ENCODE measurements around the gene CCN6. TPM values are rescaled to one million over a fixed set of nuclear protein-coding genes. Genes with fewer than 3 reads are reported as not detected.

Gene CCN6
- total and polyA plus RNA-seq, 11 donors = not detected

DNA sequence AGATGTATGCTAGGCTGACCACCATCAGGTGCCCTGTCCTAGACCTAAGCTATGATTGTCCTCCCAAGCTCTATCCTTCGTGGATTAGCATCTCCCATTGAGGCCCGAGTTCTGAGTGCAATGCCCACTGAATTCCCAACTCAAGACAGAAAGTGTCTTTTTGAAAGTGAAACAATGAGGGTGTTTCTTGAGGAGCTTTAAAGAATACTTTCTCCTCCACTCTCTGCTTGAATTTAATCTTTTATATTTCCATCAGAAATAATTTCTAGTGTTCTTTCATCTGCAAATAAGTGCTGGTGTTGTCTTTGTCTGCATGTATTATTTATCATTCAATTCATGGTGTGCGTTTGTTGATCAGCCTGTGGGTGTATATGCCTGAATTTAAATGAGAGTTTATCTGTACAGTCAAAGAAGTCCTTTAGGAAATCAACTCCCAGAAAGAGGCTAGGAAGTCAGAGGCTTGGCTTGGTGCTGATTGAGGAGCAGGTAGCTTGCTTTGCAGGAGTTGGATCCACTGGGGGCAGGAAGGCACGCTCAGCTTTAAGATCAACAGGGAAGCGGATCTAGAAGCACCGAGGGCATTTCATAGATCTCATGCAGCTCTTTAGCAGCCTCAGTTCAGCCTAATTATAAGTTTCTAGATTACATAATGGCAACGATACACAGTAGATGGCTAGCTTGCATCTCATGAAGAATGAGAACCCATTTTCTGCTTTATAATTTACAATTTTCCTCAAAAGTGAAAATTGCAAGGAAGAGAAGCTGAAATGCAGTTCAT, 36.0 kb upstream of the CCN6 start:
- Histone ChIP-seq H3K9me3 (no peaks in the 10 kb centered on the region), H3K4me1 (peaks cover 0 to 66% (median 35%) of the 10 kb centered on the region in 12 donors), H3K4me3 (no peak overlapping the region), H3K27me3 (no peaks in the 10 kb centered on the region), H3K36me3 (no peaks in the 10 kb centered on the region), H3K27ac (peak overlapping the region in 4 of 12 donors; percentile 1 to 58 (median 38))
- TF ChIP-seq CTCF (IDR thresholded peaks at IDR 0.05) (no peak), POLR2A (IDR thresholded peaks at IDR 0.05) (no peak)
- no peak for DNase-seq
- intact Hi-C loops (cut with DNase I) = no loop called here
- WGBS, 4 donors = 64 to 76% (median 73%) methylated on average over 7 of the region's 7 CpGs
- ATAC-seq = no peak

- Histone ChIP-seq H3K27me3 (no peaks in the 10 kb centered on the region), H3K4me1 (peaks cover 0 to 63% (median 34%) of the 10 kb centered on the region in 12 donors), H3K9me3 (peaks cover 0 to 4% (median under 1%) of the 10 kb centered on the region in 12 donors), H3K27ac (peak overlapping the region in 8 of 12 donors; percentile 21 to 67 (median 43)), H3K36me3 (no peaks in the 10 kb centered on the region), H3K4me3 (no peak overlapping the region)
- no peak for TF ChIP-seq POLR2A (IDR thresholded peaks at IDR 0.05)
- no peak for TF ChIP-seq CTCF (IDR thresholded peaks at IDR 0.05)
- ATAC-seq (peak; percentile 67 to 80 (median 76)), DNase-seq (peak in 4 of 5 donors; percentile 62 to 80 (median 72))
- intact Hi-C loops (cut with DNase I) = no loop called here
- 43 to 57% (median 44%) methylated on average over 12 of the region's 12 CpGs for WGBS, 4 donors
Observed at GRCh38 chr6:112018619-112019416, 35.1 kb upstream of the CCN6 start.

GRCh38 chr6:112019589-112019988, 34.3 kb upstream of the CCN6 start:
- Histone ChIP-seq H3K36me3 (no peaks in the 10 kb centered on the region), H3K9me3 (peaks cover 0 to 8% (median 2%) of the 10 kb centered on the region in 12 donors), H3K4me3 (no peak overlapping the region), H3K27me3 (no peaks in the 10 kb centered on the region), H3K4me1 (peaks cover 0 to 55% (median 27%) of the 10 kb centered on the region in 12 donors), H3K27ac (peak overlapping the region in 7 of 12 donors; percentile 21 to 67 (median 43))
- no peak for ATAC-seq
- 55 to 100% (median 74%) methylated on average over 1 of the region's 1 CpG for WGBS, 4 donors
- no peak for TF ChIP-seq CTCF (IDR thresholded peaks at IDR 0.05)
- TF ChIP-seq POLR2A (IDR thresholded peaks at IDR 0.05) = no peak
- intact Hi-C loops (cut with DNase I) = no loop called here
- no peak for DNase-seq
